ENCODE results near the gene FGD3.

FGD3 gene

DNA sequence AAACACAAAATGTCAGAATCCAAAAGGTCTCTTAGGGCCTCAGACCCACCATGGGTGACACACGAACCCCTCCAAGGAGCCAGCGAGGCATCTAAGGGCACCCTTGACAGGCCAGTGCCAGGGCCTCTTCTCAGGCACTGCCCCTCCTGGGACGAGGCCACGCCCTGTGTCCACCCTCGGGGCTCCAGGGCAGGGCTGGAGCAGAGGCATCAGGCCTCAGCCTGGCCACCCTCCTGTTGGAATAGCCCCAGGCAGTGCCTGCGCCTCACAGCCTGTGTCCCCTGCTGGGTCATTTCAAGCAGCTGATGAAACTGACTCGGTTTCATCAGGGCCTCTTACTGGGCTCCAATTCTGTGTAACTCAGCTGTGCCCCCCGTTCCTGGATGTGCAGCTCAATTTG lies 78.4 kb downstream of the FGD3 start:
- no peak overlapping the region for H3K27ac ChIP-seq
- DNase-seq (ENCODE audit: low read depth, low spot score), result no peak

DNA sequence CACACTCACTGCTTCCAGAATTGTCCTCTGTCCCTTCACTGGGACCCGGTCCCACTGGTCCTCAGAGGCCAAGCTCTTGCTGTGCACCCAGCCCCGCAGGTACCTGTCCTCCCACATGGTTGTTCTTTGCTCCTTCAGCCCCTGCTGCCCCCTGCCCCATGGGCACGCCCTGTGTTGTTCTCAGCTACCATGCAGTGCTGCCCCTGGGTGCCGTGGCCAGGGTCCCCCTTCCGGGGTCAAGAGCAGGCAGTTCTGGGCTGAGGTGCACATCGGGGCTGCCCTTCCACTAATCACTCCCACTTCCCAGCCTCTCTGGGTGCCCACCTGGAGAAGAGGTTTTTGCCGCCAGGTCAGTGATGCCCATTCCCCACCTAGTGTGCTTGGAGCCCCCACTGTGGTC lies 79.3 kb downstream of the FGD3 start:
- no peak for DNase-seq (ENCODE audit: low read depth, low spot score)
- H3K27ac ChIP-seq, result no peak overlapping the region

DNA sequence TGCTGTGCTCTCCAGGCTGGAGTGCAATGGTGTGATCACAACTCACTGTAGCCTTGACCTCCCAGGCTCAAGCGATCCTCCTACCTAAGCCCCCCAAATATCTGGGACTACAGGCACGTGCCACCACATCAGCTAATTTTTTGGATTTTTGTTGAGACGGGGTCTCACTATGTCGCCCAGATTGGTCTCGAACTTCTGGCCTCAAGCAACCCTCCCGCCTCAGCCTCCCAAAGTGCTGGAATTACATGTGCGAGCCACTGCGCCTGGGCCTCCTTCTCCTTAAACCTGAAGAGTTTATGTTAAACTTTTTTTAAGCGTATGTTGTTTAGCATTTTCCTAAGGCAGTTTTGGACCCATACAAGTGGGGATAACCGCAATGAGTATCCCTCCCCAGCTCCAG lies 80.4 kb downstream of the FGD3 start:
- DNase-seq (ENCODE audit: low read depth, low spot score), result no peak
- H3K27ac ChIP-seq, result no peak overlapping the region

DNA sequence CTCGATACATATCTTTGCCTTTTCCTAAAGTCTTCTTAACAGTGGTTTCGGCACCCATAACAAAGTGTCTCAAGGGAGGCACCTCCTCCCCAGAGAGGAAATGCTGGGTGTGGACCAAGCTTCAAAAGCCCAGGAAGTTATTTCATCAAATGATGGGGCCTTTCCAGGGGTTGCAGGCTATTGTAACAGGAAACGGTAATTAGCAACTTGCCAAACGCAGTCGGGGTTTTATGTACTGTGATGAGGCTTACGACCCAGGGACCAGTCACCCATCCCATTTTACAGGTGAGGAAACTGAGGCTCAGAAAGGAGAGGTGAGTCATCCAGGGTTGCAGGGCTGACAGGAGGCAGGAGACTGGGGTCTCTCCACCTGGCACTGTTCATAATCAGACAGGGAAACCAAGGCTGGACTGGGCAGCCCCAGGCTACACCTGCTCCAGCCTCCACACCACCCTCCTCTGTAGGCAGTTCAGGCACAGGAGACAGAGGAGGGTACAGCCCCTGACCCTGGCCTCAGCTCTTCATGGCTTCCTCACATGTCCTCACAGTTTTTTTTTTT lies 81.2 kb downstream of the FGD3 start:
- no peak for DNase-seq (ENCODE audit: low read depth, low spot score)
- H3K27ac ChIP-seq, result no peak overlapping the region

DNA sequence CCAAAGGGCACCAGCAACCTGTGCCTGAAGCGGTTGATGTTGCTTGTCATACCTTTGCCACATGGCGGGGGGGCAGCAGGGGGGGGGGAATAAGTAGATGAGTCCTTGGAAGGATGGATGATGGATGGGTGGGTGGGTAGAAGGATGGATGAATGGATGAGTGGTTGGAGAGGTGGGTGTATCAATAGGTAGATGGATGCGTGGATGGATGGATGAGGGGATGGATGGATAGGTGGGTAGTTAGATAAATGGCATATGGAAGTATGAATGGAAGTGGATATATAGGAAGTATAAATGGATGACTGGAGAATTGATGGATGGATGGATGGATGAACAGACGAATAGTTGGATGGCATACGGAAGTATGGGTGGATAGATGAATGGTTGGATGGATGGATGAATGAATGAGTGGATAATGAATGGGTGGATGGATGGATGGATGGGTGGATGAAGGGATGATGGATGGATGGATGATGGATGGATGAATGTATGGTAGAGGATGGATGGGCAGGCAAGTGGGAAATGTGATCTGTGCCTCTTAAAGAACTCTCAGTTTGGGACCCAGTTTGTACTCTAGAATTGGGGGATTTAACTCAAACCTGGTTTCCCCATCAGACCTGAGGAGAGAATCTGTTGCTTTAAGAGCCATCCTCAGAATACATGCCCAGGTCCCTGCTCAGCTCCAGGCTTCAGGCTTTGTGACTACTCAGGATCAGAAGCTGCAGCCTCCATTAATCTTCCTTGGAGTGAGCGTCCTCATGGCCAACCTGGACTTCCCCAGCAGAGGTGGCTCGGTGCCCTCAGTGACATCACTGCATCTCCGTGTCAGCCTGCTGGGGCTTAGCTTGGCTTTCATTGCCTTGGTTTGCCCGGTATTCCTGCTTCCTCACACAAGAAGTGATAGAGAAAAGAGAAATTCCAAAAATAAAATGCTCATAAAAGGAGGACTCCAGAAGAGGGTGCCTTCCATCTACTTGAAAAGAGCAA lies 83.6 kb downstream of the FGD3 start:
- H3K27ac ChIP-seq, result no peak overlapping the region
- no peak for DNase-seq (ENCODE audit: low read depth, low spot score)

DNA sequence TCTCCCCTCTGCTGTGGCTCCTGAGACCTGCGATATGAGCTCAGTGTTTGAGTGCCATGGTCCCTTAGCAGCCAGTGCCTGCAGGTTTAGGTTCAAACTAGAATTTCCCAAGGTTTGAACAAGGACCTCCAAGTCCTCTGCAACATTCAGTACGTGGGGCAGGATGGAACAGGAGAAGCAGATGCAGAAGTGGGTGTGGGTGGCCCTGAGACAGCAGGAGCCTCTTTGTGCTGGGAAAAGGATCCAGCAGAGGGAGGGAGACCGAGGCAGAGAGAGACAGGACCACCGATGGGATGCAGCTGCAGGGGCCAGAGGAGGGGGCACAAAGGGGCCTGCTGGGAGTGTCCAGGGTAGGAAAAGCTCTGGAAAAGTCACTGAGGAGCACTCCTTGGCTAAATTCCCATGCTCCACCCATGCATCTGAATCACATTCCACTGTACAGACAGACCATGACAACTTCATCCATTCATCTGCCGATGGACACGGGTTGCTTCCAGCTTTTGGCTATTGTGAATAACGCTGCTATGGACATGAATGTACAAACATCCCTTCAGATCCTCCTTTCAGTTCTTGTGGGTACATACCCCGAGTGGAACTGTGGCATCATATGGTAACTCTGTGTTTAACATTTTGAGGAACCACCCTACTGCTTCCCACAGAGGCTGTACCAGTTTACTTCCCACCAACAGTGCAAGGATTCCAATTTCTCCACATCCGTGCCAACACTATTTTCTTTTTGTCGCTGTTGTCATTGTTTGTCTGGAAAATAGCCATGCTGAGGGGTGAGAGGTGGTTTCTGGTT lies 84.5 kb downstream of the FGD3 start:
- no peak for DNase-seq (ENCODE audit: low read depth, low spot score)
- H3K27ac ChIP-seq, result no peak overlapping the region

DNA sequence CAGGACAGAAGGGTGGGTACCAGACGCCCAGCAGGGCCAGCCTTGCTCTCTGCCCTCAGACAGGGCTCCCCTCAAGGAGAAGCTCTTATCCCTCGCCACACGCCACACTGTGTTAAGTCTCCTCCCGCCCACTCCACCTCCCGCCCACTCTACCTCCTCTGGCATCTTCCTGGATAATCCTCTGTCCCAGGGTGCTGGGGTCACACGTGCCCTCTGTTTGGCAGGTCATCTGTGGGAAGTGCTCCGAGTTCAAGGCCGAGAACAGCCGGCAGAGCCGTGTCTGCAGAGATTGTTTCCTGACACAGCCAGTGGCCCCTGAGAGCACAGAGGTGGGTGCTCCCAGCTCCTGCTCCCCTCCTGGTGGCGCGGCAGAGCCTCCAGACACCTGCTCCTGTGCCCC lies 85.2 kb downstream of the FGD3 start:
- no peak for DNase-seq (ENCODE audit: low read depth, low spot score)
- H3K27ac ChIP-seq, result no peak overlapping the region

DNA sequence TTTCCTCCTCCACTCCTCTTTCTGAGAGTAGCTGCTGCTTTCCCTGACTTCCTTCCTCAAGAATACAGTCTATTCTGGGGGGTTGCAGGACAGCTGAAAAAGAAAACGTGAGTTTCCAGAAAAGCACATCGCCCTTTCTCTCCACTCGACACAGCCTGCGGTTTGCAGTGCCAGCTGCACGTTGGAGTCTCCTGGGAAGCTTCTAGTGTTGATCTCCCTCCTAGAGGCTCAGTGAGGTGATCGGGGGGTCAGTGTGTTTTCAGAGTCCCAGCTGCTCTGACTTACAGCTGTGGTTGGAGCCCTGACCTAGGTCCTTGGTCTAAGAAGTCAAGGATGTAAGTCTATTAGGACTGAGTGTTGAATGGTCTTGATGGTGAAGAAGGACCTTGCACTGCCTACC lies 86.2 kb downstream of the FGD3 start:
- DNase-seq (ENCODE audit: low read depth, low spot score), result no peak
- no peak overlapping the region for H3K27ac ChIP-seq

DNA sequence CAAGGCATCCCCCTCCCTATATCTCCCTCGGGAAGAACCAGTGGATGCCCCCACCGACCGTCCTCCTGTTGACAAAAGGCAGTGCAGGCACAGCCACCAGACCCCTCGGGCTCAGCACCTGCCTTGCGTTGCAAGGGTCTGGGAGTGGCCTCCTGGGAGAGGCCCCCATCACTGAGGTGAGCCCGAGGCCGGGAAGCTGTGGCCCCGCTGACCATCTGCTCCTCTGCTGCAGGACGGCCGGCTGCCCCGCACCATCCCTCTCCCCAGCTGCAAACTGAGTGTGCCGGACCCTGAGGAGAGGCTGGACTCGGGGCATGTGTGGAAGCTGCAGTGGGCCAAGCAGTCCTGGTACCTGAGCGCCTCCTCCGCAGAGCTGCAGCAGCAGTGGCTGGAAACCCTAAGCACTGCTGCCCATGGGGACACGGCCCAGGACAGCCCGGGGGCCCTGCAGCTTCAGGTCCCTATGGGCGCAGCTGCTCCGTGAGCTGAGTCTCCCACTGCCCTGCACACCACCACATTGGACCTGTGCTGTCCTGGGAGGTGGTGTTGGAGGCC lies 87.9 kb downstream of the FGD3 start:
- H3K27ac ChIP-seq, result no peak overlapping the region
- no peak for DNase-seq (ENCODE audit: low read depth, low spot score)

DNA sequence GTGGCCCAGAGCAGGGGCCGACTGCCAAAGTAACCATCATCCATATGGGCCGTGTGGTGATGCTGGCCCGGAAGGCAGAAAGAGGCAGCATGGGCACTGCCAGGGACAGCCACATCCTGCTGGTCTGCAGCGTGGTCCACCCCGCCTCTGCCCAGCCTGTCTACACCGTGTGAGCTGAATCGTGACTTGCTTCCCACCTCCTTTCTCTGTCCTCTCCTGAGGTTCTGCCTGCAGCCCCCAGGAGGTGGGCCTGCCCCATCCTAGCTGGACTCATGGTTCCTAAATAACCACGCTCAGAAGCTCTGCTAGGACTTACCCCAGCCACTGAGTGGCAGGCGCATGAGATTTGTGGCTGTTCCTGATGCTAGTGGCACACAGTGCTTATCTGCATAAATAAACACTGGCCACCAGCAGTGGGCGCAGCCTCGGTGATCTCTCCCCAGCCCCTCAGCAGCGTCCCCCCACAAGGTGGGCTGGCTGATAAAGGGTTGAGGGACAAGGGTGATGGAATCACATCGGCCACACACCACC lies 88.6 kb downstream of the FGD3 start:
- H3K27ac ChIP-seq, result no peak overlapping the region
- no peak for DNase-seq (ENCODE audit: low read depth, low spot score)

DNA sequence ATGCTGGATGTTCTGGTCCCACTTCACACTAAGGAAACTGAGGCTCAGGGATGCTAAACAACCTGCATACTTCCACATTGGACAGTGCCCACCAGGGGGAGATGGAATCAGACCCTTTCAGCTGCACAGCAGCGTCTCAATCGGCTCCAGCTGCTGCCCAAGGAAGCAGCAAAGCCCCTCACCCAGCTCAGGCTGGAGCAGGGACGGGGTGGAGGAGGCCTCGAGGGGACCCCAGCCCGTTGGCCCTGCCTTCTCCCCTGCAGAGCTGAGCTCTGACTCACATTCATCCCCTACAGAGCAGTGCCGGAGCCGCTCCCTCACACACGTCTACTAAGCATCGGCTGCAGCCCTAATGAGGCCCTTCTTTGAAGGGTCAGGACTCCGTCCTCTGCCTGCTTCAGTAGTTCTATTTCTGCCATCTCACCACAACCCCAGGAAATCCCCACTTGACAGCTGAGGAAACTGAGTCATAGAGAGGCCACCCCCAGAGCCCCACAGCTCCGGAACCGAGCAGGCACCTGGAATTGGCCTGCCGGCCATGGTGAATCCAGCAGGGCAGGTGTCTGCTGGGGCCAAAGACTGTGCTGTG lies 89.7 kb downstream of the FGD3 start:
- H3K27ac ChIP-seq, result no peak overlapping the region
- no peak for DNase-seq (ENCODE audit: low read depth, low spot score)

DNA sequence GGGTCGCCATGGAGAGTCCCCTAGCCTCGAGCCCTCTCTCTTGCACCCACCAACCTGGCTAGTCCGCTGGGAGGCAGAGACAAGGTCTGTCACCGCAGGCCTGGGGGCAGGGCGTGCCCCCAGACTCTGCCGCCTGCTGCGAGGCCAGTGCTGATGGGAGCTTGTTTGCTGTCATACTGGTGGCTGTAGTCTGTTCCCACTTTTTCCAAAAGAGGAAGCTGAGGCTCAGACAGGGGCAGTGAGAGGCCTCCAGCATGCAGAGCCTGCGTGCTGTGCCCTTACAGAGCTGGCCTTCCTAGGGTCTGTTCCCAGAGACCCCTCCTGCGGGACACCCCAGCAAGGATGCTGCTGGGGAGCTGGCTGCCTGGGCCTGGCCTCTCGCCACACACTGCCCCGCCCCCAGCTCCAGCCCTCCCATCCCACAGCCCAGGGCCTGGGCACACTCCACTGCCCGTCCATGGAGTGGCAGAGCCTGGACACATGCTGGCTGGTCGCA lies 90.2 kb downstream of the FGD3 start:
- no peak for DNase-seq (ENCODE audit: low read depth, low spot score)
- H3K27ac ChIP-seq, result no peak overlapping the region

DNA sequence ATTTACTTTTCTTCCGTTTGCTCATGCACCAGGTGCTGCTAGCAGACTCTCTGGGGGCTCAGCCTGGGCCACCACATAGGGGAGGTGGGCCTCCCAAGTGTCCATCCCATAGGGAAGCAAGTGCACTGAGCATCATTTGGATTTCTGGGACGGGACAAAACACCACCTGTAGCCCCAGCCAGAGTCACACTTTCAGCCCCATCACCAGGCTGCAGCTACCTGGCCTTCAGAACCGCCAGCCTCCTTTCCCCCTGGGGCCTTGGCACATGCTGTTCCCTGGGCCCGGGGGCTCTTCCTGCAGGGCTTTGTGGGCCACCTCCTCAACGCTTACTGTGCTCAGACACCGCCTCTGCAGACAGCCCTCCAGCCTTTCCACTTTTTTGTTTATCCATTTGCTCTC lies 91.6 kb downstream of the FGD3 start:
- DNase-seq (ENCODE audit: low read depth, low spot score), result no peak
- no peak overlapping the region for H3K27ac ChIP-seq

DNA sequence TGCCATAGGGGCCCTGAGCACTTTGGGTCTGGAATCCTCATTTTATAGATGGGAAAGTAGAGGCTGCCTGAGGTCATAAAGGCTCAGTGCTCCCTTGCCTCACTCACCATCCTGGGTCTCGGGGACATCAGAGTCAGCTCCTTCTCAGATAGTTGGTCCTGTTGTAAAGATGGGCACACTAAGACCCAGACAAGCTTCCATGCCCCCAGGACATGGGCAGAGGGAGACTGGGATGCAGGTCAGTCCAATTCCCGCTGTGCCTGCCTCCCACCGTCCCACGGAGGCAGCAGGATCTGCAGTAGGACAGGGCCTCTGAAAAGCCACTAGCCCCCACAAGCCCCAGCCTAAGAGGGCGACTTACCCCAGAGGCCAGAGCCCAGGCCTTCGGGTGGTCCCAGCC lies 92.1 kb downstream of the FGD3 start:
- no peak overlapping the region for H3K27ac ChIP-seq
- DNase-seq (ENCODE audit: low read depth, low spot score), result no peak

DNA sequence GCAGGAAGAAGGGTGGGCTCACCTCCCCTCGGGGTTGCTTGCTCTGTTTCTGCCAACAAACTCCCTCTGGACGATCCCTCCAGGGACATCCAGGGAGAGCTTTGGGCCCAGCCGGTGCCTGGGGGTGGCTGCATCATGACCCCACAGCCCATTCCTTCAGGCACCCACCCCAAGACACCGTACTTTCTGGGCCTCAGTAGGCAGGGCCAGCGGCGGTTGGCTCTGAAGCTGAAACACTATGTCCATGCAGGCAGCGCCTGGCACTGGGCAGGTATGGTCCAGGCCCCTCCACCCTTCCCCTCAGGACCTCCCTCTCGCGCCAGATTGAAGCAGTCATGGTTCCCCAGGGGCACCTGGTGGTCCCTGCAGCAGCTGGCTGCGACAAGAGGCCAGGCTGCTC lies 92.7 kb downstream of the FGD3 start:
- H3K27ac ChIP-seq, result no peak overlapping the region
- DNase-seq (ENCODE audit: low read depth, low spot score), result no peak

DNA sequence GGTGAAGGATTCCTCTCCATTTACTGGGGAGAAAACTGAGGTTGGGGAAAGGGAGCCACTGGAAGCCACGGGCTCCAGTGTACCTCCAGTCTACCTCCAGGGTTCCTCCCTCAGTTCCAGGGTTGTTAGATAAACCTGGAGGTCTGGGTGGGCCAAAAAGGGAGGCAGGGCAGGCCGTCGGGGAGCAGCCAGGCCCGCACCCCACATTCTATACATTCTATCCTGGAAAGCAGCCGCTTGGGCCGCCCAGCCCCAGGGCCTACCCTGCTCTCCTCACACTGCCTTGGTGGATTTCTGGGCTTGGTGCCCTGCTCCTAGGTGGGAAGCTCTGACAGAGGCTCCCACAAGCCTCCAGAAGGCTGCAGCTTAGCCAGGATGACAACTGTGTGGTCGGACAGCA lies 93.1 kb downstream of the FGD3 start:
- no peak for DNase-seq (ENCODE audit: low read depth, low spot score)
- no peak overlapping the region for H3K27ac ChIP-seq

DNA sequence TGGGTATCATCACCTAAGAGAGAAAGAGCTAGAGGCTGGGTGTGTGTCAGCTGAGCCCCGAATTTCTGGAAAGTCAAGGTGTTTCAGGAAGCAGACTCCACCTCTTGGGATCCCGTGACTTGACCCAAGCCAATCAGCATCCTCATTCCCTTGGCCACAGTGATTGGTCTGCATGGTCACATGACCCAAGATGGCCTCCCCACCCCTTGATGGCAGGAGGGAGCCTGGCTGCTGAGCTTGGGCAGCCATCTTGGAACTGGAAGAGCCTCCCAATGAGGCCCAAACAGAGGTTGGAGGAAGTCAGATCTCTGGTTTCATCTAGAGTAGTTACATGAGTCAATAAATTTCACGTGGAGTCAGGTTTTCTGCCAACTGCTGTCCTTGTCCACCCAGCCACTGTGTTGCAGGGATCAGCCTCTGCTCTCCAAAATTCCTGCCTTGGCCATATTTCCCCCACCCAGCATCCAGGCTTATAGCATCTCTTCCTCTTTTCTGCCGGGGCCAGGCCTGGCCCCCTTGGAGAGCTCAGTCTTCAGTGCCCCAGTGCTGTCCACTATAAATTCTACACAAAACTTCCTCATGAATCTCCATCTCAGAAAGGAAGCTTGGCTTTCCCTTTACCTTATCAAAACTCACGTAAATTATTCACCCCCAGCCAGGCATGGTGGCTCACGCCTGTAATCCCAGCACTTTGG lies 93.9 kb downstream of the FGD3 start:
- H3K27ac ChIP-seq, result no peak overlapping the region
- DNase-seq (ENCODE audit: low read depth, low spot score), result no peak

DNA sequence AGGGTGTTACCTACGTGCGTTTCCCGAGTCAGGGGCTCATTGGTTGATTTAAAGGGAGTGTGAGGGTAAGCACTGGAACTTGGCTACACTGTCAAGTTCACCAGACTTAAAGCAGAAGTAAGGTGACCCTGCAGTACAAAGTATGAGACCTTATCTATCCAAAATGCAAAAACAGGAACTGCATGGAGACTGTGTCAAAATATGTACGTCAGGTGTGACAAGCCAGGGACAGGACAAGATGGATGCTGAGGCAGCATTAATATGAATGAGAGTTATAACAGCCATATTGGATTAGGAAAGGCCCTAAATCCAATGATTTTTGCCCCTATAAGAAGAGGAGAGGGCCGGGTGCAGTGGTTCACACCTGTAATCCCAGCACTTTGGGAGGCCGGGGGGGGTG lies 95.8 kb downstream of the FGD3 start:
- H3K27ac ChIP-seq, result no peak overlapping the region
- DNase-seq (ENCODE audit: low read depth, low spot score), result no peak

DNA sequence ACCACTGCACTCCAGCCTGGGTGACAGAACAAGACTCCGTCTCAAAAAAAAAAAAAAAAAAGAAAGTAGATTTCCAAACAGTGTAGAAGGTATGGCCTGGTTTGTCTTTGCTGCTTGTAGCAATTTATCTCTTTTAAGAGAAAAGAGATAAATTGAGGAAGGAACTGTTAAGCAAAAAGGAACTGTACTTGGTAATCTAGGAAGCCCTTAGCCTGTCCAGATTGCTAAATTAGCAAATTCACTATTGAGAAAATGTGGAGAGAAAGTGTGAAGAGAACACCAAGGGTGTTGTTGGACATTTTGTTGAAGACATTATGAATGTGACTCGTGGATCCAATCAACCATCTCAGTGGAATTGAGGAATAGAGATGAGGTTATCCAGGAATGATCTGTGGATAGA lies 98.2 kb downstream of the FGD3 start:
- no peak overlapping the region for H3K27ac ChIP-seq
- DNase-seq (ENCODE audit: low read depth, low spot score), result no peak

All from epithelial cell of prostate (primary cell).